Nephron (organoid): Measurements from ENCODE around the gene DNAJC19.
"Not testable (repeated sequence)": the region's sequence is repeated elsewhere in the genome, so short reads cannot be mapped to it uniquely, and the experiment has no call there.

ENCODE experiments used
- H3K27ac Mint-ChIP-seq, 3 experiments: 2 replicates each; pipeline ENCODE4 v1.8.0; 2020; ENCODE audit warnings: mixed read lengths in 3 of 3, mild to moderate bottlenecking in 2 of 3, moderate library complexity in 1 of 3
- H3K27me3 Mint-ChIP-seq: 2 replicates; pipeline ENCODE4 v1.8.0; 2021; ENCODE audit warnings: low read depth, mild to moderate bottlenecking, moderate library complexity, mixed read lengths
- H3K36me3 Mint-ChIP-seq: 2 replicates; pipeline ENCODE4 v1.8.0; 2020; ENCODE audit warnings: low read depth, mixed read lengths
- H3K4me1 Mint-ChIP-seq: 2 replicates; pipeline ENCODE4 v1.8.0; 2020; ENCODE audit warnings: mixed read lengths
- H3K4me3 Mint-ChIP-seq, 3 experiments: 2 replicates each; pipeline ENCODE4 v1.8.0; 2020; ENCODE audit warnings: mild to moderate bottlenecking in 3 of 3, mixed read lengths in 3 of 3, moderate library complexity in 2 of 3
- H3K9me3 Mint-ChIP-seq: 2 replicates; pipeline ENCODE4 v1.8.0; 2020; ENCODE audit warnings: mixed read lengths
- TF ChIP-seq, protein P1 (sequence below), 3 experiments: fragments of 200-600 bp; sonication (generic); IDR thresholded peaks; one replicate each; pipeline ENCODE4 v1.5.0; 2021; ENCODE audit warnings: antibody characterized with exemption in 3 of 3; ENCODE audit not compliant: unreplicated experiment in 3 of 3

The DNAJC19 gene

DNA sequence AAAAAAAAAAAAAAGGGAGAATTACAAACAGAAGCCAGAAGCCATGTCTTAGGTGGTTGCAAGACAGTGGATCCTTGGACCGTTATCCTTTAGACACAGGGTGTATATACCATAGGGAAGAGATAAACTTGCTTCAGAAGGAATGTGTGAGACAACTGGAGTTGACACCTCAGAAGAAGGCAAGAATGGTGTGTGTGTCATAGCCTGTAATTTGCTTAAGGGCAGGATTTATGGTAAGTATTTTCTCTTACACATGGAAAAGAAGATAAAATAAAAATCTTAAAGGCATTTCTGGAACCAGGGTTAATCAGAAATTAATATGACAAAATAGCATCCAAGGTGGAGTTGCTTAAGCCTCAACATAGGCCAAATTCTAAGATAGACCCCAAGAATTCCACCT, 19.3 kb upstream of the DNAJC19 start:
- Mint-ChIP-seq H3K4me3 (no peak overlapping the region), H3K9me3 (peaks cover 9% of the 10 kb centered on the region), H3K27ac (no peak overlapping the region), H3K4me1 (no peaks in the 10 kb centered on the region), H3K36me3 (no peaks in the 10 kb centered on the region), H3K27me3 (no peaks in the 10 kb centered on the region)
- TF ChIP-seq, protein P1, sequence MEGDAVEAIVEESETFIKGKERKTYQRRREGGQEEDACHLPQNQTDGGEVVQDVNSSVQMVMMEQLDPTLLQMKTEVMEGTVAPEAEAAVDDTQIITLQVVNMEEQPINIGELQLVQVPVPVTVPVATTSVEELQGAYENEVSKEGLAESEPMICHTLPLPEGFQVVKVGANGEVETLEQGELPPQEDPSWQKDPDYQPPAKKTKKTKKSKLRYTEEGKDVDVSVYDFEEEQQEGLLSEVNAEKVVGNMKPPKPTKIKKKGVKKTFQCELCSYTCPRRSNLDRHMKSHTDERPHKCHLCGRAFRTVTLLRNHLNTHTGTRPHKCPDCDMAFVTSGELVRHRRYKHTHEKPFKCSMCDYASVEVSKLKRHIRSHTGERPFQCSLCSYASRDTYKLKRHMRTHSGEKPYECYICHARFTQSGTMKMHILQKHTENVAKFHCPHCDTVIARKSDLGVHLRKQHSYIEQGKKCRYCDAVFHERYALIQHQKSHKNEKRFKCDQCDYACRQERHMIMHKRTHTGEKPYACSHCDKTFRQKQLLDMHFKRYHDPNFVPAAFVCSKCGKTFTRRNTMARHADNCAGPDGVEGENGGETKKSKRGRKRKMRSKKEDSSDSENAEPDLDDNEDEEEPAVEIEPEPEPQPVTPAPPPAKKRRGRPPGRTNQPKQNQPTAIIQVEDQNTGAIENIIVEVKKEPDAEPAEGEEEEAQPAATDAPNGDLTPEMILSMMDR (IDR thresholded peaks at IDR 0.05; ENCODE audit: unreplicated experiment in 3 of 3): no peak

DNA sequence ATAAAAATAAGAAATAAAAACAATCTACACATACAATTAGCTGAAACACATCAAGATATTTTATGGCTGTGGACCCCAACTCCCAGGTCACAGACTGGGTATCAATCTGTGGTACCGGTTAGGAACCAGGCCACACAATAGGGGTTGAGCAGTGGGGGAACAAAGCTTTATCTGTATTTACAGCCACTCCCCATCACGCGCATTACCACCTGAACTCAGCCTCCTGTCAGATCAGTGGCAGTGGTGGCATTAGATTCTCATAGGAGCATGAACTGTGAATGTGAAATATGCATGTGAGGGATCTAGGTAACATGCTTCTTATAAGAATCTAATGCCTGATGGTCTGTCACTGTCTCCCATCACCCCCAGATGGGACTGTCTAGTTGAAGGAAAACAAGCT, 17.7 kb upstream of the DNAJC19 start:
- Mint-ChIP-seq H3K4me3 (no peak overlapping the region), H3K27me3 (no peaks in the 10 kb centered on the region), H3K36me3 (no peaks in the 10 kb centered on the region), H3K27ac (no peak overlapping the region), H3K4me1 (no peaks in the 10 kb centered on the region), H3K9me3 (peaks cover 12% of the 10 kb centered on the region)
- TF ChIP-seq, protein P1 (IDR thresholded peaks at IDR 0.05; ENCODE audit: unreplicated experiment in 3 of 3): no peak

GRCh38 chr3:181006541-181006940, 17.0 kb upstream of the DNAJC19 start:
- Mint-ChIP-seq H3K36me3 (no peaks in the 10 kb centered on the region), H3K27me3 (no peaks in the 10 kb centered on the region), H3K4me1 (no peaks in the 10 kb centered on the region), H3K4me3 (no peak overlapping the region), H3K9me3 (peaks cover 8% of the 10 kb centered on the region), H3K27ac (no peak overlapping the region)
- TF ChIP-seq, protein P1 (IDR thresholded peaks at IDR 0.05; ENCODE audit: unreplicated experiment in 3 of 3): no peak

DNA sequence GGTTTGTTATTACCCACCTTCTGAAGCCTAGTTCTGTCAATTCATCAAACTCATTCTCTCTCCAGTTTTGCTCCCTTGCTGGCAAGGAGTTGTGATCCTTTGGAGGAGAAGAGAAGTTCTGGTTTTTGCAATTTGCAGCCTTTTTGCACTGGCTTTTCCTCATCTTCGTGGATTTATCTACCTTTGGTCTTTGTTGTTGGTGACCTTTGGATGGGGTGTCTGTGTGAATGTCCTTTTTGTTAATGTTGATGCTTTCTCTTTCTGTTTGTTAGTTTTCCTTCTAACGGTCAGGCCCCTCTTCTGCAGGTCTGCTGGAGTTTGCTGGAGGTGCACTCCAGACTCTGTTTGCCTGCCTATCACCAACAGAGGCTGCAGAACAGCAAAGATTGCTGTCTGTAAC, 13.9 kb upstream of the DNAJC19 start:
- H3K4me3 Mint-ChIP-seq, H3K36me3 Mint-ChIP-seq, H3K27me3 Mint-ChIP-seq, H3K27ac Mint-ChIP-seq, H3K4me1 Mint-ChIP-seq: not testable (repeated sequence)
- peaks cover 19% of the 10 kb centered on the region for H3K9me3 Mint-ChIP-seq

DNA sequence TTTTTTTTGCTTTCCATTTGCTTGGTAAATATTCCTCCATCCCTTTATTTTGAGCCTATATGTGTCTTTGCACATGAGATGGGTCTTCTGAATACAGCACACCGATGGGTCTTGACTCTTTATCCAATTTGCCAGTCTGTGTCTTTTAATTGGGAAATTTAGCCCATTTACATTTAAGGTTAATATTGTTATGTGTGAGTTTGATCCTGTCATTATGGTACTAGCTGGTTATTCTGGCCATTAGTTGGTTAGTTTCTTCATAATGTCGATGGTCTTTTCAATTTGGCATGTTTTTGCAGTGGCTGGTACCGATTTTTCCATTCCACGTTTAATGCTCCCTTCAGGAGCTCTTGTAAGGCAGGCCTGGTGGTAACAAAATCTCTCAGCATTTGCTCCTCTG, 12.8 kb upstream of the DNAJC19 start:
- not testable (repeated sequence) for H3K27ac Mint-ChIP-seq, H3K27me3 Mint-ChIP-seq, H3K36me3 Mint-ChIP-seq, H3K4me1 Mint-ChIP-seq, H3K4me3 Mint-ChIP-seq
- H3K9me3 Mint-ChIP-seq: peaks cover 19% of the 10 kb centered on the region

DNA sequence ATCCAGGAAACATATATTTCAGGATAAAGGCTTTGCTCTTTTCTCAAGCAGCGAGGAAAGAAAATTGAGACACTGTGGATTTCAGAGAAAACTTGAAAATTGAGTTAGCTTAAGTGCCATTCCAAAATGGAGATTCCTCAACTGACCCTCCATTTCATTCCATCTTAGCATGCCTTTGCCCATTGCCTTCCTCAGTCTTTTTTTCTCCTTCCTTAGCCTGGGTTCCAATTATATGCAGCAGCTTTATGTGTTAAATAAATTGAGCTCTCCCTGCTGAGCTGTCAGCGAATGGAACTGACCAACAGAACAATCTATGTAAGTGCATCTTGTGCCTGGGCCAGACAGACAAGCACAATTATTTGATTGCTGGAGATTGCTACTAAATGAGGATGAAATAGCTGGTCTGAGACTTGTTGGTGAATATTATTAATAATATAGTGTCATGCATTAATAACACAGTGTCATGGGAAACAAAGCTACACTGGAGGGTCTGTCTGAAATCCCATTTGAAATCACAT, 6.9 kb upstream of the DNAJC19 start:
- TF ChIP-seq, protein P1 (IDR thresholded peaks at IDR 0.05; ENCODE audit: unreplicated experiment in 3 of 3): no peak
- no peaks in the 10 kb centered on the region for H3K36me3 Mint-ChIP-seq
- peaks cover 10% of the 10 kb centered on the region for H3K9me3 Mint-ChIP-seq
- peaks cover 1% of the 10 kb centered on the region for H3K4me1 Mint-ChIP-seq
- H3K27me3 Mint-ChIP-seq: peaks cover 11% of the 10 kb centered on the region
- no peak overlapping the region for H3K4me3 Mint-ChIP-seq
- no peak overlapping the region for H3K27ac Mint-ChIP-seq

- peaks cover 11% of the 10 kb centered on the region for H3K4me1 Mint-ChIP-seq
- no peaks in the 10 kb centered on the region for H3K9me3 Mint-ChIP-seq
- peak overlapping the region in 2 of 3 experiments; percentile 97 for H3K27ac Mint-ChIP-seq
- H3K36me3 Mint-ChIP-seq: peaks cover 16% of the 10 kb centered on the region
- TF ChIP-seq, protein P1 (IDR thresholded peaks at IDR 0.05; ENCODE audit: unreplicated experiment in 3 of 3): no peak
- peak overlapping the region; percentile 97 to 100 (median 98) for H3K4me3 Mint-ChIP-seq
- H3K27me3 Mint-ChIP-seq: peaks cover 3% of the 10 kb centered on the region
Observed at GRCh38 chr3:180990505-180990904, 969 bp upstream of the DNAJC19 start.
